Hematopoietic multipotent progenitor cell treated with erythropoietin and hydrocortisone succinate and interleukin-3 and kit ligand, for 8 days (in vitro differentiated cells): ENCODE results near the gene HYCC1.
"Not testable (repeated sequence)": the region's sequence is repeated elsewhere in the genome, so short reads cannot be mapped to it uniquely, and the experiment has no call there.

Experiments
- DNase-seq: peaks from one replicate; pipeline ENCODE4 v3.0.0-alpha.2; 2015

Gene HYCC1

GRCh38 chr7:23013715-23014649, at the start of gene HYCC1:
HYCC1 (minus strand) TSS chr7:23014130; CDS start chr7:22991111, 23,019 bp downstream.
- peak; percentile 98 for DNase-seq

DNA sequence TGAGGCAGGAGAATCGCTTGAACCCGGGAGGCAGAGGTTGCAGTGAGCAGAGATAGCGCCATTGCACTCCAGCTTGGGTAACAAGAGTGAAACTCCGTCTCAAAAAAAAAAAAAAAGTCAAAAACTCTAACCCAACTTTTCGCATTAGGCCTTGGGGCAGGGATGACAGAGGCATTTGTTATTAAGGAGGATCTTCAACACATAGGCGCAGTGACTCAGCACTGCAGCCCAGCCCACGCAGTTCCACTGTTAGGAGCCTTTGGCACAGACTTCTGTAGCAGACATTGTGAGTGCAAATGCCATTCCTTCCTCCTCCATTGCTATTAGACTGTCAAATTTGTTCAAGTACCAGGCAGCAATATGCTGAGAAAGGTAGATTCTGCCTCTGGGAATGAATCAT, 48.5 kb upstream of the HYCC1 start:
- DNase-seq: no peak

GRCh38 chr7:23061327-23061726, 47.4 kb upstream of the HYCC1 start:
- no peak for DNase-seq

GRCh38 chr7:23058408-23059096, 44.6 kb upstream of the HYCC1 start:
- DNase-seq: no peak

GRCh38 chr7:23055582-23056178, 41.8 kb upstream of the HYCC1 start:
- DNase-seq: peak; percentile 79

- DNase-seq: not testable (repeated sequence)
These were observed 37.2 kb upstream of the HYCC1 start for GRCh38 chr7:23051124-23051485.

GRCh38 chr7:23046336-23046735, 32.4 kb upstream of the HYCC1 start:
- DNase-seq: not testable (repeated sequence)

GRCh38 chr7:23045086-23045485, 31.2 kb upstream of the HYCC1 start:
- not testable (repeated sequence) for DNase-seq

DNA sequence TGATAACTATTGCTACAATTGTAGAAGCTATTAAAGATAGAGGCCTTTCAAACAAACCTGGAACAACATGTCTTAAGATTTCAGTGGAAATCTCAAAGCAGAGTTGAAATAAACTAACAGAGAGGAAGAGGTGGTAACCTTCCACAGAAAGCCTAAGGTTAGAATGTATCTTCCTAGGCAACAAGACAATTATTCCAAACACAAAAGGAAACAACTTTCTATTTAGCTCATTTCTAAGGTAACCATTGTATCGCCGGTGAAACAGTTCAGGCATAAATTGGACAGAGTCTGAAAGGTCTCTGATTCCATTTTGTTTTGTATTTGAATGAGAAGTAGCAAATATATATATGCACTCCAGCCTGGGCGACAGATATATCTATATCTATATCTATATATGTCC, 30.7 kb upstream of the HYCC1 start:
- DNase-seq: no peak

DNA sequence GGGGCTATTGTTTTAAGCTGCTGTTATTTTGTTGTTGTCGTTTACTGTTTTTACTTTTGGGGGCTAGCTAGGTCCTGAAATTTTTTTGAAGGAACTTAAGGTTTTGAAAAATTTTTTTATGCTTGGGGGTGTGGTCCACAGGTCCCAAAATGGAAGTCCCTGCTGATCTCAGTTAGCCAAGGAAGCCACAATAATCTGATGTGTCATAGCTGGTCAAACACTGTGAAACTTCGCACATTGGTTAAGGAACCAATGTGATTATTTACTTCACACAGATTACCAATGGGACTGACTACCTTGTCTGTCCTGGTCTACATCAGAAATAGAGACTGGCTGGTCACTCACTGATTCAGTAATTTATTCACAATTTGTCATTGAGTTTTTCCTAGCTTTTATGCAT, 29.5 kb upstream of the HYCC1 start:
- DNase-seq: no peak

DNA sequence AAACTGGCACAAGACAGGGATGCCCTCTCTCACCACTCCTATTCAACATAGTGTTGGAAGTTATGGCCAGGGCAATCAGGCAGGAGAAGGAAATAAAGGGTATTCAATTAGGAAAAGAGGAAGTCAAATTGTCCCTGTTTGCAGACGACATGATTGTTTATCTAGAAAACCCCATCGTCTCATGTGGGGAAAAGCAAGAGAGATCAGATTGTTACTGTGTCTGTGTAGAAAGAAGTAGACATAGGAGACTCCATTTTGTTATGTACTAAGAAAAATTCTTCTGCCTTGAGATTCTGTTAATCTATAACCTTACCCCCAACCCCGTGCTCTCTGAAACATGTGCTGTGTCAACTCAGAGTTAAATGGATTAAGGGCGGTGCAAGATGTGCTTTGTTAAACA, 25.7 kb upstream of the HYCC1 start:
- DNase-seq: not testable (repeated sequence)

- DNase-seq: not testable (repeated sequence)
These were observed 21.8 kb upstream of the HYCC1 start for GRCh38 chr7:23035542-23036371.

GRCh38 chr7:23027261-23027660, 13.3 kb upstream of the HYCC1 start:
- DNase-seq: no peak

GRCh38 chr7:23026164-23026563, 12.2 kb upstream of the HYCC1 start:
- DNase-seq: no peak

GRCh38 chr7:23024454-23024853, 10.5 kb upstream of the HYCC1 start:
- DNase-seq: no peak

- no peak for DNase-seq
These were observed 8.9 kb upstream of the HYCC1 start for GRCh38 chr7:23022851-23023250.

DNA sequence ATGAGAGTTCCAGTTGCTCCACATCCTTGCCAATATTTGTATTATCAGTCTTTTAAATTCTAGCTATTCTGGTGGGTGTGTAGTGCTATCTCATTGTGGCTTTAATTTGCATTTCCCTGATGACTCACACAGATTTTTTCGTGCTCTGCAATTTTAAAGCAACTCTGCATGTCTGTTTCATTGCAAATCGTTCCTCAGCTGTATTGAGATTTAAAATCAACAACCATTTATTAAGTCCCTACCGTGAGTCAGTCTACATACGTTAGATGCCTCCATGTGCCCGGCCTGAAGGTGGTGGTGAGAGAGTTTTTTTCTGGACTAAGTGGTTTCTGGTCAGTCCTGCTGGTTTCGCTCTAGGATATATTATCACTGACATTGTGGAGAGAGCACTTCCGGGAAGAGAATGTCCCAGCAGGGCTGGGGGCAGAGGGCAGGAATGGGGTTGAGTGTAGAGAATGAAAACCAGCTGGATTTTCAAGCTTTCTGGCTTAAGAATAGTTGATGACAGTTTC, 8.4 kb upstream of the HYCC1 start:
- DNase-seq: no peak

- DNase-seq: no peak
These were observed 7.7 kb upstream of the HYCC1 start for GRCh38 chr7:23021596-23021995.

GRCh38 chr7:23020742-23021401, 6.9 kb upstream of the HYCC1 start:
- no peak for DNase-seq

GRCh38 chr7:23018750-23019149, 4.8 kb upstream of the HYCC1 start:
- no peak for DNase-seq

GRCh38 chr7:23017309-23017708, 3.4 kb upstream of the HYCC1 start:
- no peak for DNase-seq
